Effector memory CD4-positive, alpha-beta T cell (primary cell): ENCODE results near the gene PCSK6.

Source experiments
- DNase-seq, 3 donors: peaks; one replicate each; pipeline ENCODE4 v3.0.0-alpha.2; 2020
- H3K27ac ChIP-seq: 2 replicates; pipeline ENCODE4 v1.7.0; 2013; ENCODE audit warnings: mild to moderate bottlenecking, low read length, moderate library complexity; ENCODE audit not compliant: insufficient read depth, poor library complexity, severe bottlenecking
- H3K27me3 ChIP-seq: replicated peaks from 2 replicates; pipeline ENCODE4 v1.7.0; 2013; ENCODE audit warnings: mild to moderate bottlenecking, low read length; ENCODE audit not compliant: insufficient read depth, control insufficient read depth, poor library complexity, severe bottlenecking
- H3K36me3 ChIP-seq: 2 replicates; pipeline ENCODE4 v1.7.0; 2013; ENCODE audit warnings: mild to moderate bottlenecking, low read length, moderate library complexity; ENCODE audit not compliant: control insufficient read depth, insufficient read depth
- H3K4me1 ChIP-seq: 2 replicates; pipeline ENCODE4 v1.7.0; 2013; ENCODE audit warnings: low read length, mild to moderate bottlenecking; ENCODE audit not compliant: control insufficient read depth, insufficient read depth, poor library complexity, severe bottlenecking
- H3K4me3 ChIP-seq: 2 replicates; pipeline ENCODE4 v1.7.0; 2013; ENCODE audit warnings: low read length, low read depth, mild to moderate bottlenecking; ENCODE audit not compliant: insufficient read depth, poor library complexity, severe bottlenecking
- H3K9me3 ChIP-seq: 2 replicates; pipeline ENCODE4 v1.7.0; 2013; ENCODE audit warnings: mild to moderate bottlenecking, low read length, moderate library complexity; ENCODE audit not compliant: control insufficient read depth

PCSK6 gene

GRCh38 chr15:101354891-101355623 lies 134.4 kb downstream of the PCSK6 start:
- no peak overlapping the region for H3K4me3 ChIP-seq
- H3K36me3 ChIP-seq = no peaks in the 10 kb centered on the region
- H3K27me3 ChIP-seq = no peaks in the 10 kb centered on the region
- no peak overlapping the region for H3K27ac ChIP-seq
- H3K4me1 ChIP-seq = no peaks in the 10 kb centered on the region
- no peaks in the 10 kb centered on the region for H3K9me3 ChIP-seq
- DNase-seq = no peak

- Histone ChIP-seq H3K27ac (no peak overlapping the region), H3K36me3 (no peaks in the 10 kb centered on the region), H3K9me3 (no peaks in the 10 kb centered on the region), H3K27me3 (no peaks in the 10 kb centered on the region), H3K4me3 (no peak overlapping the region), H3K4me1 (no peaks in the 10 kb centered on the region)
- DNase-seq = no peak
Observed at GRCh38 chr15:101353240-101353639, 136.3 kb downstream of the PCSK6 start.

- no peak for DNase-seq
- Histone ChIP-seq H3K27me3 (no peaks in the 10 kb centered on the region), H3K9me3 (no peaks in the 10 kb centered on the region), H3K4me3 (no peak overlapping the region), H3K4me1 (no peaks in the 10 kb centered on the region), H3K36me3 (no peaks in the 10 kb centered on the region), H3K27ac (no peak overlapping the region)
Observed at GRCh38 chr15:101351736-101352135, 137.8 kb downstream of the PCSK6 start.

- Histone ChIP-seq H3K36me3 (no peaks in the 10 kb centered on the region), H3K27me3 (no peaks in the 10 kb centered on the region), H3K9me3 (no peaks in the 10 kb centered on the region), H3K4me3 (no peak overlapping the region), H3K4me1 (no peaks in the 10 kb centered on the region), H3K27ac (no peak overlapping the region)
- DNase-seq = no peak
Observed at GRCh38 chr15:101349047-101349951, 140.2 kb downstream of the PCSK6 start.

GRCh38 chr15:101348643-101349042 lies 140.9 kb downstream of the PCSK6 start:
- Histone ChIP-seq H3K27me3 (no peaks in the 10 kb centered on the region), H3K4me3 (no peak overlapping the region), H3K36me3 (no peaks in the 10 kb centered on the region), H3K4me1 (no peaks in the 10 kb centered on the region), H3K27ac (no peak overlapping the region), H3K9me3 (no peaks in the 10 kb centered on the region)
- DNase-seq = no peak

- no peak for DNase-seq
- no peak overlapping the region for H3K4me3 ChIP-seq
- H3K27me3 ChIP-seq = no peaks in the 10 kb centered on the region
- no peaks in the 10 kb centered on the region for H3K9me3 ChIP-seq
- H3K36me3 ChIP-seq = no peaks in the 10 kb centered on the region
- no peaks in the 10 kb centered on the region for H3K4me1 ChIP-seq
- no peak overlapping the region for H3K27ac ChIP-seq
Observed at GRCh38 chr15:101348015-101348414, 141.5 kb downstream of the PCSK6 start.

GRCh38 chr15:101347454-101347853 lies 142.1 kb downstream of the PCSK6 start:
- Histone ChIP-seq H3K4me1 (no peaks in the 10 kb centered on the region), H3K4me3 (no peak overlapping the region), H3K27me3 (no peaks in the 10 kb centered on the region), H3K27ac (no peak overlapping the region), H3K36me3 (no peaks in the 10 kb centered on the region), H3K9me3 (no peaks in the 10 kb centered on the region)
- no peak for DNase-seq

- no peaks in the 10 kb centered on the region for H3K36me3 ChIP-seq
- no peaks in the 10 kb centered on the region for H3K9me3 ChIP-seq
- no peaks in the 10 kb centered on the region for H3K27me3 ChIP-seq
- no peaks in the 10 kb centered on the region for H3K4me1 ChIP-seq
- DNase-seq = no peak
- no peak overlapping the region for H3K4me3 ChIP-seq
- no peak overlapping the region for H3K27ac ChIP-seq
Observed at GRCh38 chr15:101346928-101347327, 142.6 kb downstream of the PCSK6 start.

- H3K9me3 ChIP-seq = no peaks in the 10 kb centered on the region
- no peaks in the 10 kb centered on the region for H3K36me3 ChIP-seq
- H3K27ac ChIP-seq = no peak overlapping the region
- H3K4me1 ChIP-seq = no peaks in the 10 kb centered on the region
- H3K27me3 ChIP-seq = no peaks in the 10 kb centered on the region
- H3K4me3 ChIP-seq = no peak overlapping the region
- DNase-seq = no peak
Observed at GRCh38 chr15:101342056-101342455, 147.5 kb downstream of the PCSK6 start.

GRCh38 chr15:101338502-101339057 lies 150.9 kb downstream of the PCSK6 start:
- no peaks in the 10 kb centered on the region for H3K27me3 ChIP-seq
- H3K9me3 ChIP-seq = no peaks in the 10 kb centered on the region
- no peak for DNase-seq
- H3K4me1 ChIP-seq = no peaks in the 10 kb centered on the region
- H3K27ac ChIP-seq = no peak overlapping the region
- no peaks in the 10 kb centered on the region for H3K36me3 ChIP-seq
- no peak overlapping the region for H3K4me3 ChIP-seq
